GM18508 (cell line): ENCODE results near the gene PRICKLE1.

Source experiments
- ATAC-seq: cut with Tn5 transposase; IDR thresholded peaks from one replicate; pipeline ENCODE4 v1.9.1; 2021; ENCODE audit warnings: moderate number of reproducible peaks; ENCODE audit not compliant: insufficient read depth, unreplicated experiment

The PRICKLE1 gene

GRCh38 chr12:42590330-42590934 lies 886 bp upstream of the PRICKLE1 start:
- no peak for ATAC-seq

DNA sequence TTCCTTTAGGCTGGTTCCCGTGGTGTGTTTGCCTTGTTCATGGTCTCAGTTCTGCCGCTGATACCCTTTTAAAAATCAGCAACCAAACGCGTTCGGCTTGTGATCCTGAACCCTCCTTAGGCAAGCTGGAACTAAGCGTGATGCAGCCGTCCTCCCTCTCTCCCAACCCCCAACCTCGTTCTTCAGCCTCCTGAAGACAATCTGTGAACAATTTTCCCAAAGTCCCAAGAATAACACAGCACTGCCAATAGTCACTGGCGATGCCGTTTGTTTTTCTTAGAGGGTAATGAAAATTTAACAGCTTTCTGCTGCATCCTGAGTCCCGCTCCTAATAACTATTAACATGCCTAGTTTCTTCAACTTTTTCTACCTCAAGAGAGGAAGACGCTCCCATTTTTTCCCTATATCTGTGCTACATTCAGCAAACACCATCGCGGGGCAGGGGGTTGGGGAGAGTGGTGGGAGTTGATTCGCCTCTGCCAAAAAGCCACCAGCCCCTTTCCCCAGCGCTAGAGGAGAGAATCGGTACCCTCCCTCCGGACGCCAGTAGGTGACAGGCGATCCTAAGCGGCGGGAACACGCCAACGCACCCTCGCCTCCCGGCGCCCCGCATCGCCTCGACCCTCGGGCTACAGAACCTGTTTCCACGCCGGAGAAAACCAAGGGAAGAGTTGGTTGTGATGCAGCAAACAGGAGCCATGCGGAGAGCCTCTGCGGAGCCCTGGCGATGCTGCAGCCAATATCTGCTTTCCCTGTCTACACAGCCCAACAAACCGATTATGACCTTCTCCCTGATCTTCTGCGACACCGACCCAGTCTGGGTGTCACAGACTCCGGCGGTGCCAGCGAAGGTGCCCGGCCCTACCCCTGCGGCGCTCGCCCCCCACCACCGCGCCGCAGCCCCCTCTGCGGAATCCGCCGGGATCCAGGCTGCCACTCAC lies 752 bp downstream of the PRICKLE1 start:
- no peak for ATAC-seq

DNA sequence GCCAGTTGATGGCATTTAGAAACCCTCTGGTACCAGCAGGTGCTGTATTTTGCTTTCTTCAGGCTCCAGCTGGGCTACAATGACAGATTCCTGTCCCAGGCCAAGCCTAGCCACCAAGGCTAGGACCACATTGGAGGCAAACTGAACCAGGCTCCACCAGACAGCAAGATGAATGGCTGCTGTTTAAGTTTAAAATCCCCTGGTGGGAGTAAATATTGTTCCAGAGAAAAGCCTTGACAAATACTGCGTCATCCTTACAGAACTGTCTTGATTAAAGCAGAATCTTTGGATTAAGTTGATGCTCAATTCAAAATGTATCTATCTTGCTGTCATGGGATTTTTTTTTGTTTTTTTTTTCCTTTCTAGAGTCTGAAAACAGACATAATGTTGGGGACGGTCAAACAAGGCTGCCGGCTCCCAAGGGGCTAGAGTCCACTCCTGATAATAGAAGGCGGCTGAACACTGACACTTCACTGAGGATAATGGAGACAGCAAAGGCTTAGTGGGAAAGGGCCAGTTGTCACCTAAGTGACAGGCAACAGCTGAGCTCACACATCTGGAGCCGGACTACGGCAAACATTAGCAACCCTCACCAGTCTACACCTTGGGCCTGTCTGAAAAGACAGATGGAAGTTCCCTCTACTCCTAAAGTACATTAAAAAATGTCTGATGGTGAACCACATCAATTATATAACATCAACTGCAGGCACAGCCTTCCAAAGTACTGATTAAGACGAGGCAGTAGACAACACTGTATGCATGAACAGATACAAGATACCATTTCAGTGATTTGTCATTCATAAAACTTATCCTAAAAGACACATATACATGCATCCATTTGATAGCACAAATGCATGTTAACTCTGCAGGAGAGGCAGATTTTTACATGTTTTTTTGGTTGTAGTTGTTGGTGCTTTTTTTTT lies 1.7 kb downstream of the PRICKLE1 start:
- ATAC-seq = no peak

GRCh38 chr12:42586268-42586667 lies 3.3 kb downstream of the PRICKLE1 start:
- no peak for ATAC-seq

DNA sequence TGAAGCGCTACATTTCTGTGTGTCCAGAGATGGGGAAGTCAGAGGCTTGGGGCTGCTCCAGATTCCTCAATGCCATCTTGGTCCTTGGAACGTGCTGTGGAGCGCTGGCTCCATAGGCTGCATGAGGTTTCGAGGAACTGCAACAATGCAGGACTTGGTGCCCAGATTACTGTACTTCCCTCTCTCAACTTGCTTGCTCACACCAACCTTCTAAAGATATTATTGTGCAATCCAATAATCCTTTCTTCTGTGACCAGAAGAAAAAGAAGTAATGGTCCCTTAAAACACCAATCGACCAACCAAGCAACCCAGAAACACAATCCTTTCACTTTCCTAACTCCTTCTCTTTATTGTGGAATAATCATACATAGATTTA lies 3.7 kb downstream of the PRICKLE1 start:
- no peak for ATAC-seq

- ATAC-seq = no peak
Measured at GRCh38 chr12:42585154-42585840, 4.2 kb downstream of the PRICKLE1 start.

DNA sequence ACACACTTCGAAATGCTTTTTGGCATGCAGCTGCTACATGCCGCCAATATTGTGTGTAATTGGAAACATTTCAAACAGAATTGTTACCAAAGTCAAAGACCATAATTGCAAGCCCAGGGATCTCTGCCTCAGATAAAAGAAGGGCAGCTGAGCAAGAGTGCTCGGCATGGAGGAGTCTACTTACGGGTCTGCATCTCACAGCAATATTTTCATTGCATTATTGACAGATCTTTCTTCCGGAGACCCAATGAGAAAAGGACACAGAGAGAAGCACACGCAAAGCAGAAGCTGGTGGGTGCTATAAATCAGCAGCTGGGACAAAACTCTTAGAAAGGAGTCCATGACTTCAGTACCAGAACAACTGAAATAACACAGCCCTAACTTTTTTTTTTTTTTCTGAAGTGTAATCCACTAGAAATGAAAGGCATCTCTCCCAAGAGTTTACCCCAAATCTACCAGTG lies 4.9 kb downstream of the PRICKLE1 start:
- ATAC-seq = no peak

DNA sequence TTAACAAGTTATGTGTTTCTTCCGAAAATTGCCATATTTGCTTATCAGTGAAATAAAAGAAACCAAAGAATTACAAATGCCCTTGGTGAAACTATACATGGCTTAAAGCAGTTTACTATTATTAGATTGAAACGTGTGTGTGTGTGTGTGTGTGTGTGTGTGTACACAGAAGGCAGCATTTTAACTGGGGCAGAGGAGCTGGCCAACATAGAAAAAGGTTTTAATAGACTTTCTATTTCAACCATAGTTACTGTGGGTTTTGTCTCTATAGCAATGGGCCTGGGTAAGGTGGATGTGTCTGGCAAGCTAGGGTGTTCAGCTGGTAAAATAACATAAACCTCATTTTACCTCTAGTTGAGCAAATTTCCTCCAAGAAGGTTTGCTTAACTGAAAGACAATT lies 6.5 kb downstream of the PRICKLE1 start:
- ATAC-seq = no peak

DNA sequence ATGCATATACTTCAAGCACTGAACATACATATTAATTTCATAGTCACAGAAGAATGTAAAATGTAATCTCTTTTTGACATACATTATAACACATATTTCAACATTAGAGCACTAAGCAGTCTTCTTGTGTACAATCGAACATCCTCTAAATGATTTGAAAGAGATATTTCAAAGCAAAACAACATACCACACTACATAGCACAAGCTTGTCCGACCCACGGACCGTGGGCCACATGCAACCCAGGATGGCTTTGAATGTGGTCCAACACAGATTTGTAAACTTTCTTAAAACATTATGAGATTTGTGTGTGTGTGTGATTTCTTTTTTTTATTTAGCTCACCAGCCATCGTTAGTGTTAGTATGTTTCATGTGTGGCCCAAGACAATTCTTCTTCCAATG lies 7.0 kb downstream of the PRICKLE1 start:
- no peak for ATAC-seq

DNA sequence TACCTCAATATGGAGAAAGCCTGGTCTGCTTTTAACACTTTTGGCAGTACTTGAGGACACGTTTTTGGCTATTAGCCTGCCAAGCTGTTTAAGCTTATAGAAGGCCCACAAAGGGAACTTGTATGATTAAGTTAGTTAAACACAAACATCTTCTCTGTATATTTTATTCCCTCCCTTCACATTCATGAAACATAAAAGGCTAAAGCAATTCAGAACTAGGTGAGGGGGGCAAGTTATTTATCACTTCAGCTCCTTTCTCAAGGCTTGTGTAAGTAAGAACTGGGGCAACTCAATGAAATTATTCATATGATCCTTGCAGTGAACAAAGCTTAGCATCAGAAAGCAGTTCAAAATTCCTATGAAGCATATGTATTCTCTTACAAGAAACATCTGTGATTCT lies 7.5 kb downstream of the PRICKLE1 start:
- no peak for ATAC-seq

DNA sequence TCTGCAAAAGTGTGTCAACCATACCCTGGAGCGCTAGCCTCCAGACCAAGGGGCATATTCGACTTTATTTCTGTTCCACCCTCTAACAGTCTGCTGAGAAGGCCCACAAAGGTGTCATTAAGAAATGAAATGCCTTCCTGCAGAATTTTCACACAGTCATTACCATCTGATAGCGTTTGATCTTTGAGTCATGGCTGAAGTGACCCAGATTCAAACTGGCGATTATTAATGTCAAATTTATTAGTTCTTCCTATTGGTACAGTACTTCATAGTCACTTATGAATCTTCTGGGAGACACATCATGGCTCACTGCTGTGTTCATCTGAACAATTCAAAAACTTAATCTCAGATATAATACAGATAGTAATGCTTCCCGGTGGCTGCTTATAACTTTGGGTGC lies 13.2 kb downstream of the PRICKLE1 start:
- ATAC-seq = no peak

- no peak for ATAC-seq
Measured at GRCh38 chr12:42575717-42576116, 13.8 kb downstream of the PRICKLE1 start.

DNA sequence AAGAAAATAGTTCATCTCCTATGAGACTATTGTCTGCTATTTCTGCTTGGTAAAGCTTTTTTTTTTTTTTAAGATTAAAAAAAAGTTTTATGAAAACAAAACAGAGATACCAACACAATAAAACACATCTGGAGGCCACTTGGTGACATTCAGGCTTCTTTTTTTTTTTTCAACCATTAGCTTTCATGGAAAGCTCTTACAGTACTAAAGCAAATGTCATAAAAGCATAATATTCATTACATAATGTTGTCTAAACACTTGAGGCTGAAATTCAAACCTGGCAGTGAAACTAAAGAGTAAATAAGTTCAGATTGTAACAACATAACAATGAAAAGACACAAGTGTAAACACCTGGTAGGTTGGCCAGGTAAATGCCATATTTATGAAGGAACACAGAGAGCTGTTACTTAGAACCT lies 14.7 kb downstream of the PRICKLE1 start:
- ATAC-seq = no peak

DNA sequence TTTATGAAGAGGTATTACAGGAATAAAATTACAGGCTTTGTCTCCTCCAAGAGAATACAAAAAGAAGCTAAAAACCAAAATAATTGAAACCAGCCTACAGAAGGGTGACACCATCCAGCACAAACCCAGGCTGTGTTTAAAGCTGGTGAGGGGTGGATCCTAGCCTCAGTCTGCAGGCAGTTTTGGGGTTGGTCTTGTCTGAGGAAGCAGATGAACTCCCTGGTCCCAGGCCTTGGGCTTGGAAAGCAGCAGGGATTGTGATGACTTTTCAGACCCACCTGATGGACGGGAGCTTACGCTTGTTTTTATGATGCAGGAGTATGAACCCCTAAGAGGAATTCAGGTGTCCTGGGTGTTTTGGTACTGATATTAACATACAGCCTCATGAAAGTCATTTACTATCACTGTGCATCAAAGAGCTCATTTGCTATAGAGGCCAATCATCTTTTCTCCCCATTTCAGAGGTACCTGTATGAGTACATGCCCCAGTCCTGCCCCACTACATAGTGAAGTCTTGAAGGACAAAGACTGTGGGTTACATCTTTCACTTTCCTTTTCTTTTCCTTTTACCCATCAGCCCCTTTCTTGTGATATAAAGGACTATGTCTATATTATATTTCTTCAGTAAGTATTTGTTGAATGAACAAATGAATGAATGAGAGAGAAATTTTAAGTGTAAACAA lies 18.1 kb downstream of the PRICKLE1 start:
- ATAC-seq = no peak

DNA sequence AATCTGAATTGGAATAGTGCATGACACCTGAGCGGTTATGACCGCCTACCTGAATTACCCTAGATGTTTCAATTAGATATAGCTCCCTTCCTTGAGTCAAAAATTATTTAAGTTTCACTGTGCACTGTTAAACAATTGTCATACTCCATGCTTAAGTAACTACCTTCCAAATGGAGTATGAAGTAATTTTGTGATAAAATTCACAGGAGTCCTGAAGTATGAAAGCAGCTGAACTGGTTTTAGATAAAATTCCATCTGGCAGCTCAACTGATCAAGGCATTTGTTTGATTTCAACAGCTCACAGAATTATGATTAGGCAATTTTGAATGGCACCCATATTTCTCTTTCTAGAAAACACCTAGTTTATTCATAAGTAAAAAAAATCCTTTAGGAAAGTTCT lies 19.5 kb downstream of the PRICKLE1 start:
- ATAC-seq = no peak

DNA sequence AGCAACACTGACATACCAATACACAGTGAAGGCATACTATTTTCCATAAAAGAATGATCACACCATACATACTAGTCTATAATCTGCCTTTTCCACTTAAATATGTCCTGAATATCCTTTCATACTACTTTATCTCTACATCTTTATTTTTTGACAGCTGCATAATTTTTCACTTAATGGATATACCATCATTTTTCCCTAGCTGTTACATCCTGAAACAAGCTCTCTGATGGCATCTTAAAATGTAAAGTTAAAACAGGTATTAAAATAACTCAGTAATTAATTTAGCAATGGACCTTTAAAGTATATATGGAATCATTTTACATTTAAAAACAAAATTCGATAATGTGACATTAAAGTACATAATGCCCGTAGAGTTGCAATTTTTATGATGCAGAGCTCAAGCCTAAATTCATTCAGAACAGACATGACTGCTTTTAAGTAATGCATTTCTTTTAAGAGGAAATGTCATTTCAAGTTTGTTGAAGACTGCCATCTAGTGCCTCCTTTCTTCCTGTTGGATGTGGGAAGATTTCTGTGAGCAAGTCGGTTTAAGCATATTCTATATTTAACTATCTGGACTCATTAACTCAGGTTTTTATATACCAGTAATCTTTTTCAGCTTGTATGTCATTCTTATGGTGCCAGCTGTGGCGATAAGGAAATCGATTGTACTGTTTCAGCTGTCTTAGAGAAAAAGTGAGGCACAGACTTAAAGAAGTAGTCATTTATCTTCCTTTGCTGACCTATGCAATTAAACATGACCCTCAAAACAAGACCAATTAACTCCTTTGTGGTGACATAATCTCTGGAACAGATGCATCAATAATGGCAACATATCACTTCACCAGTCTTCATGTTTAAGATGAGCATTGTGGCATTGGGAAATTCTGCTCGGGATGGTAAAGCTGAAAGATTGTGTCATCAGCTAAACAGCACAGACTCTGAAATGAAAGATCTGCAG lies 20.3 kb downstream of the PRICKLE1 start:
- peak; percentile 56 for ATAC-seq

GRCh38 chr12:42565633-42566032 lies 23.9 kb downstream of the PRICKLE1 start:
- ATAC-seq = no peak

DNA sequence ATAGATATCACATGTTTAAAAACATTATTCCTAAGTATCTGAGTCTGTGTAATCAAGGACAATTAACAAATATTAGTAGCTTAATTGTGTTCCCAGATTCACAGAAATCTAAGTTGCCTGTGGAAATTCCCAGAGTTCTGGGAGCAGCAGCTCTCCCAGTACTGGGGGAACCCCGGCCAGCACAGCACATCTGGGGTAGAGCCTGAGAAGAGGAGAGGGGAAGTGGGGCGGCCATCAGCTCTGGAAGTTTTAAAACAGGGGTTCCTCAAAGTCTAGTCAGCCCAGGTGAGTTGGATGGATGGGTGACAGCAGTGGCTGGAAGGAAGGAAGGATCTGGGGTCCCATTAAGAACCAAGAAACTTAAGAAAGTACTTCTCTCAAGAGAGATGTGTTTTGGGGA lies 24.6 kb downstream of the PRICKLE1 start:
- no peak for ATAC-seq
